ENCODE data around the gene UBE3A.

UBE3A gene

GRCh38 chr15:25435474-25436243, 3.2 kb downstream of the UBE3A start:
- peak overlapping the region; percentile 100 for H3K4me3 ChIP-seq (ENCODE audit: low read length, poor library complexity, severe bottlenecking)
- peaks cover 75% of the 10 kb centered on the region for H4K20me1 ChIP-seq (ENCODE audit: insufficient read depth, low read length, poor library complexity, severe bottlenecking)
- H3K9me3 ChIP-seq (ENCODE audit: insufficient read depth, low read depth, low read length): no peaks in the 10 kb centered on the region
- H3K4me1 ChIP-seq (ENCODE audit: insufficient read depth, low read length, poor library complexity, severe bottlenecking): peaks cover 68% of the 10 kb centered on the region
- H3K27me3 ChIP-seq (ENCODE audit: insufficient read depth, low read length, poor library complexity, severe bottlenecking): no peaks in the 10 kb centered on the region
- TF ChIP-seq, protein P1, sequence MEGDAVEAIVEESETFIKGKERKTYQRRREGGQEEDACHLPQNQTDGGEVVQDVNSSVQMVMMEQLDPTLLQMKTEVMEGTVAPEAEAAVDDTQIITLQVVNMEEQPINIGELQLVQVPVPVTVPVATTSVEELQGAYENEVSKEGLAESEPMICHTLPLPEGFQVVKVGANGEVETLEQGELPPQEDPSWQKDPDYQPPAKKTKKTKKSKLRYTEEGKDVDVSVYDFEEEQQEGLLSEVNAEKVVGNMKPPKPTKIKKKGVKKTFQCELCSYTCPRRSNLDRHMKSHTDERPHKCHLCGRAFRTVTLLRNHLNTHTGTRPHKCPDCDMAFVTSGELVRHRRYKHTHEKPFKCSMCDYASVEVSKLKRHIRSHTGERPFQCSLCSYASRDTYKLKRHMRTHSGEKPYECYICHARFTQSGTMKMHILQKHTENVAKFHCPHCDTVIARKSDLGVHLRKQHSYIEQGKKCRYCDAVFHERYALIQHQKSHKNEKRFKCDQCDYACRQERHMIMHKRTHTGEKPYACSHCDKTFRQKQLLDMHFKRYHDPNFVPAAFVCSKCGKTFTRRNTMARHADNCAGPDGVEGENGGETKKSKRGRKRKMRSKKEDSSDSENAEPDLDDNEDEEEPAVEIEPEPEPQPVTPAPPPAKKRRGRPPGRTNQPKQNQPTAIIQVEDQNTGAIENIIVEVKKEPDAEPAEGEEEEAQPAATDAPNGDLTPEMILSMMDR (conservative IDR thresholded peaks at IDR 0.05; ENCODE audit: low read length): no peak
- no peak for TF ChIP-seq EZH2phosphoT487 (IDR thresholded peaks at IDR 0.05; ENCODE audit: borderline replicate concordance)
- H3K4me2 ChIP-seq (ENCODE audit: low read depth, low read length, poor library complexity, severe bottlenecking): peak overlapping the region; percentile 95
- H3K79me2 ChIP-seq (ENCODE audit: insufficient read depth, low read length): peaks cover 96% of the 10 kb centered on the region
- no peaks in the 10 kb centered on the region for H3K36me3 ChIP-seq (ENCODE audit: insufficient read depth, low read length)
- no peak overlapping the region for H2AFZ ChIP-seq (ENCODE audit: low read length)
- no peaks in the 10 kb centered on the region for H3K9me2 ChIP-seq (replicated peaks; ENCODE audit: low read depth, low read length)
- H3K9ac ChIP-seq (ENCODE audit: low read depth, low read length, poor library complexity, severe bottlenecking): peak overlapping the region; percentile 99
- no peaks in the 10 kb centered on the region for H3F3A ChIP-seq (ENCODE audit: low read depth)

- Histone ChIP-seq H4K20me1 (ENCODE audit: insufficient read depth, low read length, poor library complexity, severe bottlenecking) (peaks cover 94% of the 10 kb centered on the region), H3K4me2 (ENCODE audit: low read depth, low read length, poor library complexity, severe bottlenecking) (peak overlapping the region; percentile 95), H3K4me1 (ENCODE audit: insufficient read depth, low read length, poor library complexity, severe bottlenecking) (peaks cover 75% of the 10 kb centered on the region), H3K36me3 (ENCODE audit: insufficient read depth, low read length) (no peaks in the 10 kb centered on the region), H3K4me3 (ENCODE audit: low read length, poor library complexity, severe bottlenecking) (peak overlapping the region; percentile 100), H3K27me3 (ENCODE audit: insufficient read depth, low read length, poor library complexity, severe bottlenecking) (no peaks in the 10 kb centered on the region), H2AFZ (ENCODE audit: low read length) (no peak overlapping the region), H3K79me2 (ENCODE audit: insufficient read depth, low read length) (peaks cover 97% of the 10 kb centered on the region), H3K9ac (ENCODE audit: low read depth, low read length, poor library complexity, severe bottlenecking) (peak overlapping the region; percentile 99), H3F3A (ENCODE audit: low read depth) (no peaks in the 10 kb centered on the region), H3K9me2 (replicated peaks; ENCODE audit: low read depth, low read length) (no peaks in the 10 kb centered on the region), H3K9me3 (ENCODE audit: insufficient read depth, low read depth, low read length) (no peaks in the 10 kb centered on the region)
- TF ChIP-seq, protein P1 (conservative IDR thresholded peaks at IDR 0.05; ENCODE audit: low read length): no peak
- TF ChIP-seq EZH2phosphoT487 (IDR thresholded peaks at IDR 0.05; ENCODE audit: borderline replicate concordance): no peak
Observed at GRCh38 chr15:25433118-25433865, 5.5 kb downstream of the UBE3A start.

DNA sequence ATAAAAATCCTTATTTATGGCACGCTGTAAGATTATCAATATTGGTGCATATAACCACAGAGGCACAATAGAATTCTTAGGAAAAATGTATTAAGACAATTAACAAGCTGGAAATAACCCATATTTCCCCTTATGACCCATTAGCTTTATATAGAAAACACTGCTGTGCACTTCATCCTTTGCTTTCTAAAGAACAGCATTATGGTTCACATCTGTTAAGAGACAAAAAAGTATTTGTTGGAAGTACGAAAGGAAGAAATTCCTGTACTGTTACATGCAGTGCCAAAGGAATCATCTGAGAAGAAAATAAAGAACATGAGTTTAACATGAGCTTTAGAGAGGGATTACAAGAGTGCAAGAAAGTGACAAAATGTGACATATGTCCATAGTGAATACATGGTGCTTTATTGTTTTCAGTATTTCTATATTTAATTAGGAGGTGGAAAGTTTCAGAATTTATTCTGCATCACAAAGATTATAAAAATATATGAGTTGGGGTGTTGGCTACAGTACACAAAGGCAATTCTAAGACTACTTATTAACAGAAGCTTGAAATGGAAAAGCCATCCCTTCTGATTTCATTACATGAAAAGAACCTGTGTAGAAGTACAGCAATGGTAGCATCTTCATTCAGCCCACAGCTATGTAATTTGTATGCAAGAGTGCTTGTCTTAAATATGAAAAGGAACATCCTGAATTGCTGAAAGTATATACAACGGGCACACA, 6.8 kb downstream of the UBE3A start:
- Histone ChIP-seq H3K9me3 (ENCODE audit: insufficient read depth, low read depth, low read length) (no peaks in the 10 kb centered on the region), H3K9ac (ENCODE audit: low read depth, low read length, poor library complexity, severe bottlenecking) (peak overlapping the region; percentile 99)
- no peak for TF ChIP-seq EZH2phosphoT487 (IDR thresholded peaks at IDR 0.05; ENCODE audit: borderline replicate concordance)
- TF ChIP-seq, protein P1 (conservative IDR thresholded peaks at IDR 0.05; ENCODE audit: low read length): no peak

More for the DNA sequence above, 6.8 kb downstream of the UBE3A start:
- Histone ChIP-seq H3K27me3 (ENCODE audit: insufficient read depth, low read length, poor library complexity, severe bottlenecking) (no peaks in the 10 kb centered on the region), H3K4me3 (ENCODE audit: low read length, poor library complexity, severe bottlenecking) (peak overlapping the region; percentile 100), H3K79me2 (ENCODE audit: insufficient read depth, low read length) (peaks cover 97% of the 10 kb centered on the region), H3K4me2 (ENCODE audit: low read depth, low read length, poor library complexity, severe bottlenecking) (peak overlapping the region; percentile 95), H3F3A (ENCODE audit: low read depth) (no peaks in the 10 kb centered on the region), H3K9me2 (replicated peaks; ENCODE audit: low read depth, low read length) (no peaks in the 10 kb centered on the region), H4K20me1 (ENCODE audit: insufficient read depth, low read length, poor library complexity, severe bottlenecking) (peaks cover 95% of the 10 kb centered on the region), H3K36me3 (ENCODE audit: insufficient read depth, low read length) (no peaks in the 10 kb centered on the region), H2AFZ (ENCODE audit: low read length) (no peak overlapping the region), H3K4me1 (ENCODE audit: insufficient read depth, low read length, poor library complexity, severe bottlenecking) (peaks cover 86% of the 10 kb centered on the region)

Measured in Loucy (cell line).